LNCaP clone FGC (cell line): ENCODE results near the gene ZNF358.

Source experiments
- DNase-seq: peaks from one replicate; pipeline ENCODE4 v3.0.0-alpha.2; 2011; ENCODE audit warnings: low read depth
- H3K4me3 ChIP-seq: 2 replicates; pipeline ENCODE4 v1.5.1; 2011; ENCODE audit warnings: mild to moderate bottlenecking, low read depth, low read length, control low read depth
- CTCF ChIP-seq: IDR thresholded peaks from 2 replicates; pipeline ENCODE4 v1.5.1; 2012; ENCODE audit warnings: mild to moderate bottlenecking; ENCODE audit not compliant: control insufficient read depth, insufficient read depth; ENCODE audit errors: extremely low read depth

The ZNF358 gene

GRCh38 chr19:7549429-7550148 is 33.7 kb downstream of the ZNF358 start:
- no peak for DNase-seq
- no peak for TF ChIP-seq CTCF

GRCh38 chr19:7550169-7550770 is 34.4 kb downstream of the ZNF358 start:
- H3K4me3 ChIP-seq: no peak overlapping the region
- no peak for DNase-seq
- no peak for TF ChIP-seq CTCF

More at GRCh38 chr19:7549429-7550148, 33.7 kb downstream of the ZNF358 start:
- no peak overlapping the region for H3K4me3 ChIP-seq

GRCh38 chr19:7550987-7551761 is 35.3 kb downstream of the ZNF358 start:
- no peak overlapping the region for H3K4me3 ChIP-seq
- TF ChIP-seq CTCF: no peak
- peak; percentile 17 for DNase-seq

- no peak for DNase-seq
- no peak overlapping the region for H3K4me3 ChIP-seq
- no peak for TF ChIP-seq CTCF
Measured at GRCh38 chr19:7552781-7553180, 36.9 kb downstream of the ZNF358 start.

- no peak overlapping the region for H3K4me3 ChIP-seq
- TF ChIP-seq CTCF: no peak
- no peak for DNase-seq
Measured at GRCh38 chr19:7554565-7554964, 38.7 kb downstream of the ZNF358 start.

- no peak overlapping the region for H3K4me3 ChIP-seq
- no peak for TF ChIP-seq CTCF
- no peak for DNase-seq
Measured at GRCh38 chr19:7554990-7555864, 39.3 kb downstream of the ZNF358 start.
